IgD-negative memory B cell (primary cell): ENCODE measurements around the gene ABCC10. TPM values are rescaled to one million over a fixed set of nuclear protein-coding genes. Genes with fewer than 3 reads are reported as not detected.

ENCODE experiments used
- H3K27ac Mint-ChIP-seq, 3 donors: one replicate each; pipeline ENCODE4 v1.8.0; 2020 to 2022; ENCODE audit warnings: mild to moderate bottlenecking in 3 of 3, mixed read lengths in 3 of 3, moderate library complexity in 1 of 3
- H3K27me3 Mint-ChIP-seq: one replicate; pipeline ENCODE4 v1.8.0; 2021; ENCODE audit warnings: mixed read lengths
- H3K36me3 Mint-ChIP-seq: one replicate; pipeline ENCODE4 v1.8.0; 2020; ENCODE audit warnings: mild to moderate bottlenecking, mixed read lengths
- H3K4me1 Mint-ChIP-seq, 3 donors: one replicate each; pipeline ENCODE4 v1.8.0; 2020 to 2022; ENCODE audit warnings: mixed read lengths in 3 of 3, mild to moderate bottlenecking in 1 of 3
- H3K4me3 Mint-ChIP-seq, 4 donors: one replicate each; pipeline ENCODE4 v1.8.0; 2020 to 2022; ENCODE audit warnings: mild to moderate bottlenecking in 4 of 4, mixed read lengths in 4 of 4, moderate library complexity in 3 of 4
- H3K9me3 Mint-ChIP-seq, 3 donors: one replicate each; pipeline ENCODE4 v1.8.0; 2020 to 2021; ENCODE audit warnings: mixed read lengths in 3 of 3, mild to moderate bottlenecking in 1 of 3
- polyA plus RNA-seq: library from polyadenylated mRNA; unstranded; fragments of 300-500 nt; fragmentation: Illumina TruSeq; gene quantifications from one replicate; pipeline ENCODE4 v1.2.3, GENCODE V29; 2021

Gene ABCC10
- polyA plus RNA-seq, 1 donor from 2014 or later: 13.4 TPM

- peaks cover 22 to 40% (median 30%) of the 10 kb centered on the region in 3 donors for H3K4me1 Mint-ChIP-seq
- H3K27ac Mint-ChIP-seq: peak overlapping the region in 1 of 3 donors; percentile 54
- no peaks in the 10 kb centered on the region for H3K27me3 Mint-ChIP-seq
- no peaks in the 10 kb centered on the region for H3K36me3 Mint-ChIP-seq
- no peaks in the 10 kb centered on the region for H3K9me3 Mint-ChIP-seq
- H3K4me3 Mint-ChIP-seq: peak overlapping the region in 1 of 4 donors; percentile 54
These were observed 54.4 kb downstream of the ABCC10 start for GRCh38 chr6:43481591-43482236.

- no peak overlapping the region for H3K4me3 Mint-ChIP-seq
- H3K4me1 Mint-ChIP-seq: peaks cover 0 to 8% (median 6%) of the 10 kb centered on the region in 3 donors
- H3K9me3 Mint-ChIP-seq: no peaks in the 10 kb centered on the region
- no peaks in the 10 kb centered on the region for H3K27me3 Mint-ChIP-seq
- H3K27ac Mint-ChIP-seq: no peak overlapping the region
- peaks cover 4% of the 10 kb centered on the region for H3K36me3 Mint-ChIP-seq
These were observed 61.4 kb downstream of the ABCC10 start for GRCh38 chr6:43488667-43489276.

DNA sequence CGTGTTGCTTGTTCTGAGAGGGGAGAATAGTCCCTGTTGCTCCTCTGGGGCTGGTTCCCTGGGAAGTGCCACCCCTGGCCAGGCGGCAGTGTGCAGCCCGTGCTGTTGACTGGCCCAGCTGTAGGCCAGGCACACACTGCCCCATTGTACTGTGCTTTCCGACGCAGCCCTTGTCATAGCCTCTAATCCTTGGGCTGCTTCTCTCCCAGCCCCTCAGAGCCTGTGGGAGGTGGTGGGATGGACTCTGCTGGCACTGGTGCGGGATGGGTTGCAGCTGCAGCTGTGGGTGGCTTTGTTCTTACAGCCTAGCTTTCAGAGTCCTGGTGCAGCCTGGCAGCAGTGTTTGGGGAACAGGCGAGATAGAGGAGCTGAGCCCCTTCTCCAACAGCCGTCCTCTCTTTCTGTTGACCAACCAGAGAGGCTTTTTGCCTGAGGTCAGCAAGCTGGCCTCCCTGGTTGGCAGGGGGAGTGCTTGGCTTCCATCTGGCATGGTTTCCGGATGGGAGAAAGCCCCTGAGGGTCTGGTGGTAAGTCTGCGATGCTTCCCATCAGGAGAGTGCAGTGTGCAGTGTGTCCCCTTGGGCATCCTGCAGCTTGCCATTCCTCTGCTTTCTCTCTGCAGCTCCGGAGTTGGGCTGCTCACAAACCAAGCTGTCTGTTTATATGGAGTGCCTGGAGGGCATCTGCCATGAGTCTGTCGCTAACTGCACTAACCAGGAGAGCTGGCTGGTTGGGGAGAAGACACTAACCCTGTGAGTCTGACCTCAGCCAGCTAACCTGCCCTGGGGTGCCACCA lies 62.1 kb downstream of the ABCC10 start:
- H3K4me1 Mint-ChIP-seq: peaks cover 0 to 8% (median 6%) of the 10 kb centered on the region in 3 donors
- H3K9me3 Mint-ChIP-seq: no peaks in the 10 kb centered on the region
- no peak overlapping the region for H3K4me3 Mint-ChIP-seq
- no peaks in the 10 kb centered on the region for H3K27me3 Mint-ChIP-seq
- peaks cover 4% of the 10 kb centered on the region for H3K36me3 Mint-ChIP-seq
- peak overlapping the region in 1 of 3 donors; percentile 51 for H3K27ac Mint-ChIP-seq

GRCh38 chr6:43490523-43490939 lies 63.2 kb downstream of the ABCC10 start:
- H3K27me3 Mint-ChIP-seq: no peaks in the 10 kb centered on the region
- H3K9me3 Mint-ChIP-seq: no peaks in the 10 kb centered on the region
- H3K4me3 Mint-ChIP-seq: no peak overlapping the region
- peak overlapping the region in 1 of 3 donors; percentile 51 for H3K27ac Mint-ChIP-seq
- H3K36me3 Mint-ChIP-seq: peaks cover 4% of the 10 kb centered on the region
- H3K4me1 Mint-ChIP-seq: peaks cover 0 to 9% (median 5%) of the 10 kb centered on the region in 3 donors

DNA sequence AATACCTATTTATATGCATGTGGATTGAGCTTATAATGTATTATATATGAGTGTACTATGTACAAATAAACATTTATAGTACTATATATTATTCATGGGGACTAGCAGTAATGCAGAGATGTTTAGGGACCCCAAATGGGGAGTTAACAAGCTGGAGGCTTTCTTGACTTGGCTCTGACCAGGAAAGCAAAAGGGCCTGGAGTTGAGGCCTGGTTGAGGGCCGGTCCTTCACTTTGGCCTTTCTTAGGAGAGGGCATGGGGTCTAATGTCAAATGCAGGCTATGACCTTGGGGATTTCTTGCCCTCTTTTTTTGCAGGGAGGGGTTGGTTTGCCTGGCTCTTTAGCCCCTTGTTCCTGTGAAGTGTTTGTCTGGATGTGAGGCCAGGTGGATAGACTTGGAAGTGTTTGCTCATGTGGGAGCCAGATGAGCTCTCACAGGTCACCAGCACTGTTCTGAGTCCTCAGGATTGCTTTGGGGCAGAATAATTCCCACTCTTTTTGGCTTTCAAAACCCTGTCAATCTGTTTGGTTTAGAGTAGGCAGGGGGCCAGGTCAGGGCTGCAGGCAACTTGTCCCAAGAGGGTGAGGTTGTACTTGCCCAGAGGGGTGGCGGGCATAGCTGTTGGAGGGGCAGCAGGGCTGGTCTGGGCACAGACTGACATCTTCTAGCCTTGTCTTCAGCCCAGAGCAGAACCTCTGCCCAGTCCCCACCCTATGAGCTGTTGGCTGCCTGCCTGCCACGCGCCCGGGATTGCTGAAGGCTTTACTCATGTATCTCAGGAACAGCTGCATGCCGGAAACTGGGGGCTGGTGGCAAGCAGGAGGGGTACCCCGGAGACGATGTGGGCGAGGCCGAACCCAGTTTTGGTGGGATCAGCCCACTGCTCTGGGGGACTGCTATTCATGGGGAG lies 64.7 kb downstream of the ABCC10 start:
- Mint-ChIP-seq H3K27me3 (no peaks in the 10 kb centered on the region), H3K9me3 (no peaks in the 10 kb centered on the region), H3K4me1 (peaks cover 0 to 9% (median 5%) of the 10 kb centered on the region in 3 donors), H3K27ac (no peak overlapping the region), H3K36me3 (peaks cover 4% of the 10 kb centered on the region), H3K4me3 (no peak overlapping the region)

DNA sequence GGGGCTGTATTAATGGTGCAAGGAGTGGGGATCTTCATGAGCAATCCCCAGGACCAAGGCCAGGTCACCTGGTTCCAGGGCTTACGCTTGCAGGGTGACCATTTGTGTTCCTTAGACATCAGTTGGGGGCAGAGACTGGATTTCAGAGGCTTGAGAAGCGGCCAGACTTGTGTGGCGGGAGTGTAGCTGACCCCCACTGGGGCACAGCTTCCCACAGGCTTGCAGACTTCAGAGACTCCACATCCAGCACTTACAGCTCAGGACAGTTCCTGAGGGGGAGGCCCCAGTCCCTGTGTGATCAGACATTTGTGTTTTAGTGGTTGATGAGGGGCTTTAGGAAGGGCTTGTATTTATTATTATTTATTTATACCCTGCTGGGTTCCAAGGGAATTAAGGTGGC lies 65.3 kb downstream of the ABCC10 start:
- Mint-ChIP-seq H3K36me3 (peaks cover 4% of the 10 kb centered on the region), H3K9me3 (no peaks in the 10 kb centered on the region), H3K4me3 (no peak overlapping the region), H3K27me3 (no peaks in the 10 kb centered on the region), H3K27ac (no peak overlapping the region), H3K4me1 (peaks cover 0 to 9% (median 5%) of the 10 kb centered on the region in 3 donors)

GRCh38 chr6:43493230-43493629 lies 65.9 kb downstream of the ABCC10 start:
- Mint-ChIP-seq H3K4me3 (no peak overlapping the region), H3K9me3 (no peaks in the 10 kb centered on the region), H3K27ac (peak overlapping the region in 1 of 3 donors; percentile 59), H3K36me3 (peaks cover 4% of the 10 kb centered on the region), H3K27me3 (no peaks in the 10 kb centered on the region), H3K4me1 (peaks cover 0 to 8% (median 5%) of the 10 kb centered on the region in 3 donors)

DNA sequence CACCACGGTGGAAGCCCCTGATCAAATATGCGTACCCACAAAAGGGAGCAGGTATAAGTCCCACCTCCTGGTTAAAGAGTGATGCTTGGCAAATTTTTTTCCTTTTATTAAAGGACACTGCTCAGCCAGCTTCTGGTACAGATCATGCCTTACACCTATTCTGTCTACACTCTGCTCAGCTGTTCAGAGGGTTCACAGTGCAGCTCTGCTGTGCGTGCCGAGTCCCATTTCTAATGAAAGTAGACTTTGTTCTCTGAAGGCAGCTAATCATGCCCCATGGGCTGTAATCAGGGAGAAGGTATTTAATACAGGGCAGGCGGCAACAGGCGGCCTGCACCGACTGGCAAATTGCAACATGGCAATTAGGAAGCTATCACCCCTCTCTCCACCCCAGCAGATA lies 66.5 kb downstream of the ABCC10 start:
- H3K27ac Mint-ChIP-seq: no peak overlapping the region
- H3K9me3 Mint-ChIP-seq: no peaks in the 10 kb centered on the region
- H3K4me1 Mint-ChIP-seq: peaks cover 0 to 8% (median 5%) of the 10 kb centered on the region in 3 donors
- no peaks in the 10 kb centered on the region for H3K27me3 Mint-ChIP-seq
- peaks cover 3% of the 10 kb centered on the region for H3K36me3 Mint-ChIP-seq
- no peak overlapping the region for H3K4me3 Mint-ChIP-seq

- Mint-ChIP-seq H3K27ac (no peak overlapping the region), H3K4me3 (no peak overlapping the region), H3K4me1 (peaks cover 0 to 5% (median 5%) of the 10 kb centered on the region in 3 donors), H3K9me3 (no peaks in the 10 kb centered on the region), H3K36me3 (no peaks in the 10 kb centered on the region), H3K27me3 (no peaks in the 10 kb centered on the region)
These were observed 67.0 kb downstream of the ABCC10 start for GRCh38 chr6:43494321-43494720.

- Mint-ChIP-seq H3K4me1 (peaks cover 0 to 5% (median 5%) of the 10 kb centered on the region in 3 donors), H3K4me3 (no peak overlapping the region), H3K27me3 (no peaks in the 10 kb centered on the region), H3K9me3 (no peaks in the 10 kb centered on the region), H3K36me3 (no peaks in the 10 kb centered on the region), H3K27ac (peak overlapping the region in 1 of 3 donors; percentile 16)
These were observed 67.4 kb downstream of the ABCC10 start for GRCh38 chr6:43494766-43495165.

DNA sequence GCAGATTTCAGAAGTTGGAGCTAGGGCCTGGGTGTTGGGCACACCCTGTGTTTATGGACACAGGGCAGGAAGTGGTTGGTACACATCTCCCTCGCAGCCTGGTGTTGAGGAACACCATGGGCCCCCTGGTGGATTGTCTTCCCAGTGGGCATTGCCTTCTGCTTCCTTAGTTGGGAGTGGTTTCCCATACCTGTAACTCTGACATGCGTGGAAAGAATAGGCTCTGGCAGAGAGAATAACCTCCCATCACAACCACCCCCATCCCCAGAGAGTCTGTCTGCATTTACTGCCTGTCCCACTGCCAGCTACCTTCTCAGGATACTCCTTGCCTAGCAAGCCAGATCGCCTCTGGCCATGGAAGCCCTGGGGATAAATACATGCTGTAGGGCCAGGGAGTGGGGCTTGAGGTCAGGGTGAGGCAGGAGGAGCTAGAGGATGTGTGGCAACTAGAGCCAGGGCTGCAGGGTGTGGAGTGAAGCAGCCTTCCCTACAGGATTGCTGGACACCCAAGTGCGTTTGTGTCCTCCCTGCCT lies 68.1 kb downstream of the ABCC10 start:
- Mint-ChIP-seq H3K36me3 (no peaks in the 10 kb centered on the region), H3K4me1 (peaks cover 0 to 5% (median 3%) of the 10 kb centered on the region in 3 donors), H3K4me3 (no peak overlapping the region), H3K27me3 (no peaks in the 10 kb centered on the region), H3K27ac (peak overlapping the region in 1 of 3 donors; percentile 16), H3K9me3 (no peaks in the 10 kb centered on the region)

GRCh38 chr6:43496370-43497128 lies 69.2 kb downstream of the ABCC10 start:
- no peaks in the 10 kb centered on the region for H3K9me3 Mint-ChIP-seq
- no peak overlapping the region for H3K4me3 Mint-ChIP-seq
- no peak overlapping the region for H3K27ac Mint-ChIP-seq
- no peaks in the 10 kb centered on the region for H3K27me3 Mint-ChIP-seq
- peaks cover 1% of the 10 kb centered on the region for H3K36me3 Mint-ChIP-seq
- peaks cover 0 to 5% (median 3%) of the 10 kb centered on the region in 3 donors for H3K4me1 Mint-ChIP-seq

- peaks cover 0 to 5% (median 3%) of the 10 kb centered on the region in 3 donors for H3K4me1 Mint-ChIP-seq
- peak overlapping the region in 1 of 3 donors; percentile 39 for H3K27ac Mint-ChIP-seq
- no peak overlapping the region for H3K4me3 Mint-ChIP-seq
- H3K36me3 Mint-ChIP-seq: peaks cover 1% of the 10 kb centered on the region
- H3K27me3 Mint-ChIP-seq: no peaks in the 10 kb centered on the region
- H3K9me3 Mint-ChIP-seq: no peaks in the 10 kb centered on the region
These were observed 69.7 kb downstream of the ABCC10 start for GRCh38 chr6:43497129-43497396.

DNA sequence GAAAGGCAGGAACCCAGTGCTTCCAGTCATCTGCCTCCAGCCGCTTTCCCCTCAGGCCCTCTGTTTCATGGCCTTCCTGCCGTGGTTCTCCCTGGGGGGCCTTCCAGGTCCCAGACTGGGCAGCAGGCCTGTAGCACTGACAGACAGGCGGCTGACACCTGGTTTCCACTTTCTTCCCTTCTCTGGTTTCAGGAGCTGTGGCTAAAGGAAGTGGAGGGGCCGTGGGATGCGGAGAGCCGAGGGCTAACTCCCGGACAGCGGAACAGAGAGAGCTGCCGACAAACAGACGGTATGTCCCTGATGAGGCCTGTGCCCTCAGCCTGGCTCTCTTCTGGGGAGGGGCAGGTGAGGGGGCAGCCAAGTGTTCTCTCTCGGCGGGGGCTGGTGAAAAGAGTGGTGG lies 70.3 kb downstream of the ABCC10 start:
- Mint-ChIP-seq H3K4me3 (no peak overlapping the region), H3K36me3 (peaks cover 1% of the 10 kb centered on the region), H3K27ac (no peak overlapping the region), H3K4me1 (peaks cover 0 to 3% (median 2%) of the 10 kb centered on the region in 3 donors), H3K27me3 (no peaks in the 10 kb centered on the region), H3K9me3 (no peaks in the 10 kb centered on the region)
